ENCODE data around the gene NRG2.
A peak's percentile ranks its signal among the peaks of the same experiment; 100 is the strongest.

NRG2 gene

GRCh38 chr5:139975306-139975705, 67.8 kb downstream of the NRG2 start:
- peak; percentile 98 for ATAC-seq
- TF ChIP-seq CSDC2 (CRISPR knock-in tag; IDR thresholded peaks at IDR 0.05): no peak
- TF ChIP-seq GLIS3 (CRISPR knock-in tag; IDR thresholded peaks at IDR 0.05): no peak
- no peak for TF ChIP-seq ZNF565 (CRISPR knock-in tag; conservative IDR thresholded peaks at IDR 0.05; ENCODE audit: low read depth)
- TF ChIP-seq PPARA (CRISPR knock-in tag; IDR thresholded peaks at IDR 0.05; ENCODE audit: borderline replicate concordance): no peak
- no peak for TF ChIP-seq ZFP3 (CRISPR knock-in tag; IDR thresholded peaks at IDR 0.05)
- no peak for TF ChIP-seq BACH2 (CRISPR knock-in tag; IDR thresholded peaks at IDR 0.05; ENCODE audit: borderline replicate concordance)
- TF ChIP-seq TOX (CRISPR knock-in tag; IDR thresholded peaks at IDR 0.05; ENCODE audit: borderline replicate concordance): no peak
- TF ChIP-seq, protein P1, sequence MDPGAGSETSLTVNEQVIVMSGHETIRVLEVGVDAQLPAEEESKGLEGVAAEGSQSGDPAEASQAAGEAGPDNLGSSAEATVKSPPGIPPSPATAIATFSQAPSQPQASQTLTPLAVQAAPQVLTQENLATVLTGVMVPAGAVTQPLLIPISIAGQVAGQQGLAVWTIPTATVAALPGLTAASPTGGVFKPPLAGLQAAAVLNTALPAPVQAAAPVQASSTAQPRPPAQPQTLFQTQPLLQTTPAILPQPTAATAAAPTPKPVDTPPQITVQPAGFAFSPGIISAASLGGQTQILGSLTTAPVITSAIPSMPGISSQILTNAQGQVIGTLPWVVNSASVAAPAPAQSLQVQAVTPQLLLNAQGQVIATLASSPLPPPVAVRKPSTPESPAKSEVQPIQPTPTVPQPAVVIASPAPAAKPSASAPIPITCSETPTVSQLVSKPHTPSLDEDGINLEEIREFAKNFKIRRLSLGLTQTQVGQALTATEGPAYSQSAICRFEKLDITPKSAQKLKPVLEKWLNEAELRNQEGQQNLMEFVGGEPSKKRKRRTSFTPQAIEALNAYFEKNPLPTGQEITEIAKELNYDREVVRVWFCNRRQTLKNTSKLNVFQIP (CRISPR knock-in tag; IDR thresholded peaks at IDR 0.05; ENCODE audit: borderline replicate concordance, low read depth): no peak
- TF ChIP-seq, protein P2, sequence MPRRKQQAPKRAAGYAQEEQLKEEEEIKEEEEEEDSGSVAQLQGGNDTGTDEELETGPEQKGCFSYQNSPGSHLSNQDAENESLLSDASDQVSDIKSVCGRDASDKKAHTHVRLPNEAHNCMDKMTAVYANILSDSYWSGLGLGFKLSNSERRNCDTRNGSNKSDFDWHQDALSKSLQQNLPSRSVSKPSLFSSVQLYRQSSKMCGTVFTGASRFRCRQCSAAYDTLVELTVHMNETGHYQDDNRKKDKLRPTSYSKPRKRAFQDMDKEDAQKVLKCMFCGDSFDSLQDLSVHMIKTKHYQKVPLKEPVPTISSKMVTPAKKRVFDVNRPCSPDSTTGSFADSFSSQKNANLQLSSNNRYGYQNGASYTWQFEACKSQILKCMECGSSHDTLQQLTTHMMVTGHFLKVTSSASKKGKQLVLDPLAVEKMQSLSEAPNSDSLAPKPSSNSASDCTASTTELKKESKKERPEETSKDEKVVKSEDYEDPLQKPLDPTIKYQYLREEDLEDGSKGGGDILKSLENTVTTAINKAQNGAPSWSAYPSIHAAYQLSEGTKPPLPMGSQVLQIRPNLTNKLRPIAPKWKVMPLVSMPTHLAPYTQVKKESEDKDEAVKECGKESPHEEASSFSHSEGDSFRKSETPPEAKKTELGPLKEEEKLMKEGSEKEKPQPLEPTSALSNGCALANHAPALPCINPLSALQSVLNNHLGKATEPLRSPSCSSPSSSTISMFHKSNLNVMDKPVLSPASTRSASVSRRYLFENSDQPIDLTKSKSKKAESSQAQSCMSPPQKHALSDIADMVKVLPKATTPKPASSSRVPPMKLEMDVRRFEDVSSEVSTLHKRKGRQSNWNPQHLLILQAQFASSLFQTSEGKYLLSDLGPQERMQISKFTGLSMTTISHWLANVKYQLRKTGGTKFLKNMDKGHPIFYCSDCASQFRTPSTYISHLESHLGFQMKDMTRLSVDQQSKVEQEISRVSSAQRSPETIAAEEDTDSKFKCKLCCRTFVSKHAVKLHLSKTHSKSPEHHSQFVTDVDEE (CRISPR knock-in tag; IDR thresholded peaks at IDR 0.05): no peak
- TF ChIP-seq, protein P3, sequence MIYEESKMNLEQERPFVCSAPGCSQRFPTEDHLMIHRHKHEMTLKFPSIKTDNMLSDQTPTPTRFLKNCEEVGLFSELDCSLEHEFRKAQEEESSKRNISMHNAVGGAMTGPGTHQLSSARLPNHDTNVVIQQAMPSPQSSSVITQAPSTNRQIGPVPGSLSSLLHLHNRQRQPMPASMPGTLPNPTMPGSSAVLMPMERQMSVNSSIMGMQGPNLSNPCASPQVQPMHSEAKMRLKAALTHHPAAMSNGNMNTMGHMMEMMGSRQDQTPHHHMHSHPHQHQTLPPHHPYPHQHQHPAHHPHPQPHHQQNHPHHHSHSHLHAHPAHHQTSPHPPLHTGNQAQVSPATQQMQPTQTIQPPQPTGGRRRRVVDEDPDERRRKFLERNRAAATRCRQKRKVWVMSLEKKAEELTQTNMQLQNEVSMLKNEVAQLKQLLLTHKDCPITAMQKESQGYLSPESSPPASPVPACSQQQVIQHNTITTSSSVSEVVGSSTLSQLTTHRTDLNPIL (CRISPR knock-in tag; IDR thresholded peaks at IDR 0.05; ENCODE audit: low read depth): no peak

DNA sequence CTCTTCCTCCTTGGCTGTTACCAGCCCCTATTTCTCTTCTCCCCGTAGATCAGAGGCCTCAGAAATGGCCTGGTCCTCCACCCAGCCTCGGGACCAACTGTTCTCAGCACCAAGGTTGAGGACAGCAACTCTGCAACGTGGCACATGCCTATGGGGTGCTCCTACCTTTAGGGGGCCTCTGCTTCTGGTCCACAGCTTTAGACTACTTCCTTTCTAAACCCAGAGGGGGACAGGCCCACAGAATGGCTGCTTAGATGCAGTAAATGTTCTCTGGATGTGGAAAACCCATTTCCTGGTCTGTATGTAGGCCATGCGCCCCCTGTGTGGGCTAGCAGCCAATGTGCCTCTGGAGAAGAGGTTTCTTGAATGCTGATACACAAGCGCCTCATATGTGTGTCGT, 68.4 kb downstream of the NRG2 start:
- TF ChIP-seq BACH2 (CRISPR knock-in tag; IDR thresholded peaks at IDR 0.05; ENCODE audit: borderline replicate concordance) (no peak), ZNF70 (CRISPR knock-in tag; IDR thresholded peaks at IDR 0.05) (no peak), TCF4 (CRISPR knock-in tag; IDR thresholded peaks at IDR 0.05; ENCODE audit: borderline replicate concordance) (no peak), SNAI2 (CRISPR knock-in tag; IDR thresholded peaks at IDR 0.05) (no peak), ZNF8 (CRISPR knock-in tag; IDR thresholded peaks at IDR 0.05) (no peak)
- TF ChIP-seq, protein P3 (CRISPR knock-in tag; IDR thresholded peaks at IDR 0.05; ENCODE audit: low read depth): no peak
- ATAC-seq: peak; percentile 29; the same call in 2 of the 3 replicates

DNA sequence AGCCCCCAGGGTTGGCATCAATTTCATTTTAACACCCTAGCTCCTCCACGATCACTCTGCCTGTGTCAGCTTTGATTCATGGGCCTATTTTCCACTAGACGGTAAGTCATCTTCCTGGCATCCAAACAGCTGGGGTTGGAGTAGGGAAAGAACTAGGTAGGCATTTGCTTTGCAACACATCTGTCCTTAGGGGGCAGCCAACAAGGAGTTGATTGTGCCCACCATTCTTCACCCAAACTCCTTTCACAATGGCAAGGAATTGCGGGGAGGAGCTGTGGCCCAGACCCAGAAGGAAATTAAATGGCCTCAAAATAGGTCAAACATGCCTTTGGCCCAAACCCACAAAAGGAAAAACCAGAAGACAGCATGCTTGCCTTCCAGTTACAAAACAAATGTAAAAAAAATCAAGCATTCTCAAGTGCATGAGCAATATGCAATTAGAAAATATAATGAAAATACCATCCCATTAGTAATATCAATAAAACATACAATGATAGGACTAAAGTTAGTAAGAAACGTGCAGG, 71.8 kb downstream of the NRG2 start:
- no peak for ATAC-seq
- TF ChIP-seq, protein P1 (CRISPR knock-in tag; IDR thresholded peaks at IDR 0.05; ENCODE audit: borderline replicate concordance, low read depth): no peak
- TF ChIP-seq TOX (CRISPR knock-in tag; IDR thresholded peaks at IDR 0.05; ENCODE audit: borderline replicate concordance) (no peak), ISL1 (CRISPR knock-in tag; IDR thresholded peaks at IDR 0.05) (no peak), ZFP30 (CRISPR knock-in tag; IDR thresholded peaks at IDR 0.05) (no peak), OSR1 (CRISPR knock-in tag; IDR thresholded peaks at IDR 0.05) (no peak), GLIS3 (CRISPR knock-in tag; IDR thresholded peaks at IDR 0.05) (no peak), ZNF565 (CRISPR knock-in tag; conservative IDR thresholded peaks at IDR 0.05; ENCODE audit: low read depth) (no peak), ESRRG (CRISPR knock-in tag; IDR thresholded peaks at IDR 0.05) (no peak), RARB (CRISPR knock-in tag; IDR thresholded peaks at IDR 0.05) (no peak), CSRNP3 (CRISPR knock-in tag; IDR thresholded peaks at IDR 0.05) (no peak), ZNF8 (CRISPR knock-in tag; IDR thresholded peaks at IDR 0.05) (no peak), ARNTL (CRISPR knock-in tag; IDR thresholded peaks at IDR 0.05; ENCODE audit: borderline replicate concordance, low read depth) (no peak), ZC3H10 (CRISPR knock-in tag; IDR thresholded peaks at IDR 0.05) (no peak), BACH2 (CRISPR knock-in tag; IDR thresholded peaks at IDR 0.05; ENCODE audit: borderline replicate concordance) (no peak), SNAI2 (CRISPR knock-in tag; IDR thresholded peaks at IDR 0.05) (no peak), ZFP3 (CRISPR knock-in tag; IDR thresholded peaks at IDR 0.05) (no peak), TCF4 (CRISPR knock-in tag; IDR thresholded peaks at IDR 0.05; ENCODE audit: borderline replicate concordance) (no peak)
- TF ChIP-seq, protein P3 (CRISPR knock-in tag; IDR thresholded peaks at IDR 0.05; ENCODE audit: low read depth): no peak
- TF ChIP-seq, protein P4, sequence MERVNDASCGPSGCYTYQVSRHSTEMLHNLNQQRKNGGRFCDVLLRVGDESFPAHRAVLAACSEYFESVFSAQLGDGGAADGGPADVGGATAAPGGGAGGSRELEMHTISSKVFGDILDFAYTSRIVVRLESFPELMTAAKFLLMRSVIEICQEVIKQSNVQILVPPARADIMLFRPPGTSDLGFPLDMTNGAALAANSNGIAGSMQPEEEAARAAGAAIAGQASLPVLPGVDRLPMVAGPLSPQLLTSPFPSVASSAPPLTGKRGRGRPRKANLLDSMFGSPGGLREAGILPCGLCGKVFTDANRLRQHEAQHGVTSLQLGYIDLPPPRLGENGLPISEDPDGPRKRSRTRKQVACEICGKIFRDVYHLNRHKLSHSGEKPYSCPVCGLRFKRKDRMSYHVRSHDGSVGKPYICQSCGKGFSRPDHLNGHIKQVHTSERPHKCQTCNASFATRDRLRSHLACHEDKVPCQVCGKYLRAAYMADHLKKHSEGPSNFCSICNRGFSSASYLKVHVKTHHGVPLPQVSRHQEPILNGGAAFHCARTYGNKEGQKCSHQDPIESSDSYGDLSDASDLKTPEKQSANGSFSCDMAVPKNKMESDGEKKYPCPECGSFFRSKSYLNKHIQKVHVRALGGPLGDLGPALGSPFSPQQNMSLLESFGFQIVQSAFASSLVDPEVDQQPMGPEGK (CRISPR knock-in tag; IDR thresholded peaks at IDR 0.05; ENCODE audit: borderline replicate concordance): no peak
